GM23248 (cell line): ENCODE measurements around the gene PI4K2B. TPM values are rescaled to one million over a fixed set of nuclear protein-coding genes. Genes with fewer than 3 reads are reported as not detected.
"Not testable (repeated sequence)": the region's sequence is repeated elsewhere in the genome, so short reads cannot be mapped to it uniquely, and the experiment has no call there.

Experiments used
- DNase-seq: peaks from one replicate; pipeline ENCODE4 v3.0.0-alpha.2; 2015
- H2AFZ ChIP-seq: fragments of 200-600 bp; sonication (generic); 2 replicates; pipeline ENCODE4 v1.6.1; 2016; ENCODE audit warnings: antibody characterized with exemption
- H3F3A ChIP-seq: fragments of 200-600 bp; sonication (generic); 2 replicates; pipeline ENCODE4 v1.6.1; 2016; ENCODE audit warnings: mild to moderate bottlenecking, antibody characterized with exemption, mixed run types; ENCODE audit not compliant: insufficient read depth
- H3K27ac ChIP-seq: fragments of 200-600 bp; sonication (generic); 2 replicates; pipeline ENCODE4 v1.5.1; 2016; ENCODE audit warnings: mild to moderate bottlenecking
- H3K27me3 ChIP-seq: fragments of 200-600 bp; sonication (generic); replicated peaks from 2 replicates; pipeline ENCODE4 v1.6.1; 2016; ENCODE audit warnings: mild to moderate bottlenecking; ENCODE audit not compliant: insufficient read depth
- H3K36me3 ChIP-seq: fragments of 200-600 bp; sonication (generic); 2 replicates; pipeline ENCODE4 v1.6.1; 2016; ENCODE audit warnings: low read depth, mild to moderate bottlenecking
- H3K4me1 ChIP-seq: fragments of 200-600 bp; sonication (generic); 2 replicates; pipeline ENCODE4 v1.6.1; 2016; ENCODE audit warnings: mild to moderate bottlenecking; ENCODE audit not compliant: insufficient read depth
- H3K4me2 ChIP-seq: fragments of 200-600 bp; sonication (generic); one replicate; pipeline ENCODE4 v1.6.1; 2016; ENCODE audit warnings: mild to moderate bottlenecking; ENCODE audit not compliant: unreplicated experiment
- H3K4me3 ChIP-seq: fragments of 200-600 bp; sonication (generic); 2 replicates; pipeline ENCODE4 v1.5.1; 2016; ENCODE audit warnings: mild to moderate bottlenecking
- H3K79me2 ChIP-seq: fragments of 200-600 bp; sonication (generic); 2 replicates; pipeline ENCODE4 v1.6.1; 2016; ENCODE audit warnings: mild to moderate bottlenecking; ENCODE audit not compliant: insufficient read depth
- H3K9ac ChIP-seq: fragments of 200-600 bp; sonication (generic); 2 replicates; pipeline ENCODE4 v1.6.1; 2016; ENCODE audit warnings: mild to moderate bottlenecking
- H3K9me2 ChIP-seq: fragments of 200-600 bp; sonication (generic); 2 replicates; pipeline ENCODE4 v1.6.1; 2016; ENCODE audit warnings: mixed run types, mild to moderate bottlenecking, moderate library complexity; ENCODE audit not compliant: insufficient read depth
- H3K9me3 ChIP-seq: fragments of 200-600 bp; sonication (generic); one replicate; pipeline ENCODE4 v1.6.1; 2017; ENCODE audit warnings: low read depth
- H4K20me1 ChIP-seq: fragments of 200-600 bp; sonication (generic); 2 replicates; pipeline ENCODE4 v1.6.0; 2016; ENCODE audit not compliant: insufficient read depth
- EZH2 ChIP-seq: fragments of 200-600 bp; sonication (generic); IDR thresholded peaks from 2 replicates; pipeline ENCODE4 v1.6.1; 2018; ENCODE audit warnings: antibody characterized with exemption, mild to moderate bottlenecking; ENCODE audit not compliant: insufficient read depth, poor library complexity, severe bottlenecking
- EZH2phosphoT487 ChIP-seq: fragments of 200-600 bp; sonication (generic); IDR thresholded peaks from 2 replicates; pipeline ENCODE4 v1.6.1; 2018; ENCODE audit warnings: antibody characterized with exemption, moderate library complexity, mild to moderate bottlenecking, low read depth; ENCODE audit not compliant: insufficient read depth
- WGBS, 2 experiments: methylation state at CpG; one replicate each; pipeline ENCODE4 v1.1.6; 2015 to 2017; ENCODE audit warnings: low lambda C conversion rate in 2 of 2, low coverage in 1 of 2; ENCODE audit errors: missing lambda C conversion rate in 2 of 2; 5-methylcytosine and 5-hydroxymethylcytosine counted together
- in situ Hi-C: fragments of 300-500 bp; cut with MboI; formaldehyde crosslinking; loops from 2 replicates; pipeline ENCODE4 v1.15.0; 2020
- polyA plus RNA-seq: library from polyadenylated mRNA; unstranded; fragments of >200 nt; fragmentation: Nextera tagmentation; extraction: Ambion mirVana; gene quantifications from 2 replicates; pipeline ENCODE4 v1.2.1, GENCODE V29; 2016
- total RNA-seq: library from RNA; depleted of rRNA; stranded (reverse); fragments of >200 nt; shearing (Covaris generic); gene quantifications from 2 replicates; pipeline ENCODE4 v1.2.3, GENCODE V29; 2014

PI4K2B gene
- total and polyA plus RNA-seq, 2 experiments from 2014 or later = 13.6 to 28.0 TPM

GRCh38 chr4:25252230-25253070, 18.6 kb downstream of the PI4K2B start:
- 85 to 87% methylated on average over 9 of the region's 9 CpGs for WGBS, 2 experiments

GRCh38 chr4:25253071-25253445, 19.2 kb downstream of the PI4K2B start:
- 49 to 53% methylated on average over 2 of the region's 2 CpGs for WGBS, 2 experiments
- no peak overlapping the region for H3K4me3 ChIP-seq
- no peaks in the 10 kb centered on the region for H3F3A ChIP-seq
- H3K27me3 ChIP-seq = no peaks in the 10 kb centered on the region
- H3K9me3 ChIP-seq = no peaks in the 10 kb centered on the region
- peaks cover 3% of the 10 kb centered on the region; the same call in 1 of the 2 replicates for H3K36me3 ChIP-seq
- DNase-seq = no peak
- H2AFZ ChIP-seq = no peak overlapping the region
- H4K20me1 ChIP-seq = no peaks in the 10 kb centered on the region
- H3K4me1 ChIP-seq = no peaks in the 10 kb centered on the region
- TF ChIP-seq EZH2 (no peak), EZH2phosphoT487 (no peak)
- no peaks in the 10 kb centered on the region for H3K9me2 ChIP-seq
- peaks cover 45% of the 10 kb centered on the region for H3K79me2 ChIP-seq
- in situ Hi-C loops = no loop called here
- H3K27ac ChIP-seq = no peak overlapping the region
- H3K4me2 ChIP-seq = no peak overlapping the region
- no peak overlapping the region for H3K9ac ChIP-seq

More at GRCh38 chr4:25252230-25253070, 18.6 kb downstream of the PI4K2B start:
- in situ Hi-C loops = no loop called here
- TF ChIP-seq EZH2phosphoT487 (no peak), EZH2 (no peak)
- H3K27ac ChIP-seq = no peak overlapping the region
- H3K27me3 ChIP-seq = no peaks in the 10 kb centered on the region
- no peaks in the 10 kb centered on the region for H4K20me1 ChIP-seq
- H3K9me2 ChIP-seq = no peaks in the 10 kb centered on the region
- no peak overlapping the region for H3K4me2 ChIP-seq
- no peaks in the 10 kb centered on the region for H3K9me3 ChIP-seq
- H3K9ac ChIP-seq = no peak overlapping the region
- no peak for DNase-seq
- H3K4me1 ChIP-seq = no peaks in the 10 kb centered on the region
- H3K36me3 ChIP-seq = peaks cover 3% of the 10 kb centered on the region; the same call in 1 of the 2 replicates
- no peaks in the 10 kb centered on the region for H3F3A ChIP-seq
- peaks cover 51% of the 10 kb centered on the region for H3K79me2 ChIP-seq
- no peak overlapping the region for H3K4me3 ChIP-seq
- no peak overlapping the region for H2AFZ ChIP-seq

GRCh38 chr4:25253786-25254185, 20.0 kb downstream of the PI4K2B start:
- H3K4me3 ChIP-seq, in situ Hi-C loops, H3K27ac ChIP-seq, H3K4me2 ChIP-seq, H3K36me3 ChIP-seq, H3K27me3 ChIP-seq, H2AFZ ChIP-seq, H3K9ac ChIP-seq, H4K20me1 ChIP-seq, H3F3A ChIP-seq, H3K9me2 ChIP-seq, DNase-seq, H3K9me3 ChIP-seq, H3K4me1 ChIP-seq: not testable (repeated sequence)
- WGBS, 2 experiments = 98 to 99% methylated on average over 12 of the region's 12 CpGs
- peaks cover 41% of the 10 kb centered on the region for H3K79me2 ChIP-seq

- no peak overlapping the region for H3K4me3 ChIP-seq
- no peaks in the 10 kb centered on the region for H3K9me3 ChIP-seq
- H3K27me3 ChIP-seq = no peaks in the 10 kb centered on the region
- no peak overlapping the region for H3K27ac ChIP-seq
- H3K9ac ChIP-seq = no peak overlapping the region
- DNase-seq = peak; percentile 54
- no peak overlapping the region for H3K4me2 ChIP-seq
- peaks cover 3% of the 10 kb centered on the region; the same call in 1 of the 2 replicates for H3K36me3 ChIP-seq
- H2AFZ ChIP-seq = no peak overlapping the region
- H4K20me1 ChIP-seq = no peaks in the 10 kb centered on the region
- in situ Hi-C loops = no loop called here
- peaks cover 8% of the 10 kb centered on the region; the same call in 1 of the 2 replicates for H3K4me1 ChIP-seq
- TF ChIP-seq EZH2 (no peak), EZH2phosphoT487 (no peak)
- H3K79me2 ChIP-seq = peaks cover 2% of the 10 kb centered on the region
- H3K9me2 ChIP-seq = no peaks in the 10 kb centered on the region
- 0 out of 2 replicates have a peak, but pooled peaks cover 10% of the 10 kb centered on the region for H3F3A ChIP-seq
- 95 to 100% methylated on average over 2 of the region's 2 CpGs for WGBS, 2 experiments
Observed at GRCh38 chr4:25258980-25259578, 25.2 kb downstream of the PI4K2B start.
